ENCODE measurements around the gene ZNF358.

ZNF358 gene

DNA sequence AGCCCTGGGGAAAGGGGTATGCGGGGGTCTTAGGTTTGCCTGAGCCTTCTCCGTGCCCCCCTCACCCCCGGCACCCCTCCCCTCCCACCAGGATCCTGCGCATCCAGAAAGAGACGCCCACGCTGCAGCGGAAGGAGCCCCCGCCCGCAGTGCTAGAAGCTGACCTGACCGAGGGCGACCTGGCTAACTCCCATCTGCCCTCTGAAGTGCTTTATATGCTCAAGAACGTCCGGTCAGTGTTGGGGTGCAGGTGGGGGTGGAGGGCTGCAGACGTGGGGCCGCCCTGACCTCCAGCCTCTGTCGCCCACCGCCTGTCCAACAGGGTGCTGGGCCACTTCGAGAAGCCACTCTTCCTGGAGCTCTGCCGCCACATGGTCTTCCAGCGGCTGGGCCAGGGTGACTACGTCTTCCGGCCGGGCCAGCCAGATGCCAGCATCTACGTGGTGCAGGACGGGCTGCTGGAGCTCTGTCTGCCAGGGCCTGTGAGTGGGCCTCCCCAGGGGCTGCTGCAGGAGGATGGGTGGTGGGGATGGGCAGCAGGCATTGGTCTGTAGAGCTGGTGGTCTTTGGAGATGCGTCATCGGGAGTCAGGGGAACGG lies 24.0 kb downstream of the ZNF358 start:
- Histone ChIP-seq H3K36me3 (ENCODE audit: insufficient read depth, low read length) (peaks cover 41% of the 10 kb centered on the region), H4K20me1 (ENCODE audit: insufficient read depth, low read length) (no peaks in the 10 kb centered on the region), H3K4me3 (ENCODE audit: low read depth in 1 of 2, low read length in 2 of 2) (no peak overlapping the region), H3K4me1 (ENCODE audit: insufficient read depth, low read length) (peaks cover 12% of the 10 kb centered on the region), H3K9me3 (ENCODE audit: insufficient read depth, low read length, severe bottlenecking) (no peaks in the 10 kb centered on the region), H3K27me3 (ENCODE audit: insufficient read depth, low read length, poor library complexity) (no peaks in the 10 kb centered on the region), H3K4me2 (ENCODE audit: insufficient read depth, low read length) (no peak overlapping the region), H2AFZ (ENCODE audit: low read depth, low read length) (no peak overlapping the region), H3K27ac (ENCODE audit: low read length) (no peak overlapping the region), H3K9ac (ENCODE audit: low read depth, low read length) (no peak overlapping the region), H3K79me2 (ENCODE audit: insufficient read depth, low read length) (peaks cover 4% of the 10 kb centered on the region; the same call in 1 of the 2 replicates)
- ATAC-seq (ENCODE audit: insufficient read depth, low read depth) (no peak), DNase-seq (no peak)
- TF ChIP-seq, protein P1, sequence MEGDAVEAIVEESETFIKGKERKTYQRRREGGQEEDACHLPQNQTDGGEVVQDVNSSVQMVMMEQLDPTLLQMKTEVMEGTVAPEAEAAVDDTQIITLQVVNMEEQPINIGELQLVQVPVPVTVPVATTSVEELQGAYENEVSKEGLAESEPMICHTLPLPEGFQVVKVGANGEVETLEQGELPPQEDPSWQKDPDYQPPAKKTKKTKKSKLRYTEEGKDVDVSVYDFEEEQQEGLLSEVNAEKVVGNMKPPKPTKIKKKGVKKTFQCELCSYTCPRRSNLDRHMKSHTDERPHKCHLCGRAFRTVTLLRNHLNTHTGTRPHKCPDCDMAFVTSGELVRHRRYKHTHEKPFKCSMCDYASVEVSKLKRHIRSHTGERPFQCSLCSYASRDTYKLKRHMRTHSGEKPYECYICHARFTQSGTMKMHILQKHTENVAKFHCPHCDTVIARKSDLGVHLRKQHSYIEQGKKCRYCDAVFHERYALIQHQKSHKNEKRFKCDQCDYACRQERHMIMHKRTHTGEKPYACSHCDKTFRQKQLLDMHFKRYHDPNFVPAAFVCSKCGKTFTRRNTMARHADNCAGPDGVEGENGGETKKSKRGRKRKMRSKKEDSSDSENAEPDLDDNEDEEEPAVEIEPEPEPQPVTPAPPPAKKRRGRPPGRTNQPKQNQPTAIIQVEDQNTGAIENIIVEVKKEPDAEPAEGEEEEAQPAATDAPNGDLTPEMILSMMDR (IDR thresholded peaks at IDR 0.05; ENCODE audit: borderline replicate concordance, extremely low read depth, low read length, poor library complexity, severe bottlenecking), result no peak
- TF ChIP-seq EZH2 (IDR thresholded peaks at IDR 0.05; ENCODE audit: borderline replicate concordance, low read depth, low read length, severe bottlenecking), result no peak

DNA sequence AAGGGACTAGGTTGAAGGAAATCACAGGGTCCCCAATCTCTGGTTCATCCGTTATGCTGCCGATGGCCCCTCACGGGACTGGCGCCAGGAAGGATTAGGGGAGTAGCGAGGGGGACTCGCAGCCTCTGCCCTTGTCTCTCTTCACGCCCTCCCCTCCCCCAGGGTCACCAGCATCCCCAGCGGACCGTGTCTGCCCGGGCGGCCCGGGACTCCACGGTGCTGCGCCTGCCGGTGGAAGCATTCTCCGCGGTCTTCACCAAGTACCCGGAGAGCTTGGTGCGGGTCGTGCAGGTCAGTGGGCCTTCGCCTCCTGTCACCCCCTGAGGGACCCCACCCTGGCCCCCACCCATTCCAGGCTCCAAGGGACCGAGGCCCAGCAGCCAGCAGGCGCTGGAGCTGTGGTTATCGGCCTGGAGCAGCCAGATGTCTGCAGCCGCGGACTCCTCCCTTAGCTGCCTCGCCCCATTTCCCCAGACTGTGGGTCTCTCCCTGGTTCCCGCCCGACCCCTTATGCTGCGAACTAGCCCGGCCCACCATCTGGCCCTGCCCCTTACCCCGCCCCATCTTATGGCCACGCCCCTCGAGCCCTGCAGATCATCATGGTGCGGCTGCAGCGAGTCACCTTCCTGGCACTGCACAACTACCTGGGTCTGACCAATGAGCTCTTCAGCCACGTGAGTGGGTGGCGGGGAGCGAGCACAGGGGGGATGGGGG lies 25.0 kb downstream of the ZNF358 start:
- no peaks in the 10 kb centered on the region for H3K9me3 ChIP-seq (ENCODE audit: insufficient read depth, low read length, severe bottlenecking)
- peaks cover under 1% of the 10 kb centered on the region; the same call in 1 of the 2 replicates for H3K79me2 ChIP-seq (ENCODE audit: insufficient read depth, low read length)
- no peak overlapping the region for H3K27ac ChIP-seq (ENCODE audit: low read length)
- no peaks in the 10 kb centered on the region for H4K20me1 ChIP-seq (ENCODE audit: insufficient read depth, low read length)
- H3K9ac ChIP-seq (ENCODE audit: low read depth, low read length), result no peak overlapping the region
- H3K4me1 ChIP-seq (ENCODE audit: insufficient read depth, low read length), result peaks cover 7% of the 10 kb centered on the region
- DNase-seq, result no peak
- no peak for TF ChIP-seq EZH2 (IDR thresholded peaks at IDR 0.05; ENCODE audit: borderline replicate concordance, low read depth, low read length, severe bottlenecking)
- TF ChIP-seq, protein P1 (IDR thresholded peaks at IDR 0.05; ENCODE audit: borderline replicate concordance, extremely low read depth, low read length, poor library complexity, severe bottlenecking), result no peak
- H3K27me3 ChIP-seq (ENCODE audit: insufficient read depth, low read length, poor library complexity), result no peaks in the 10 kb centered on the region
- H3K36me3 ChIP-seq (ENCODE audit: insufficient read depth, low read length), result peaks cover 41% of the 10 kb centered on the region
- peak; percentile 39; the same call in 2 of the 3 replicates for ATAC-seq (ENCODE audit: insufficient read depth, low read depth)
- no peak overlapping the region for H2AFZ ChIP-seq (ENCODE audit: low read depth, low read length)
- no peak overlapping the region for H3K4me3 ChIP-seq (ENCODE audit: low read depth in 1 of 2, low read length in 2 of 2)
- no peak overlapping the region for H3K4me2 ChIP-seq (ENCODE audit: insufficient read depth, low read length)

DNA sequence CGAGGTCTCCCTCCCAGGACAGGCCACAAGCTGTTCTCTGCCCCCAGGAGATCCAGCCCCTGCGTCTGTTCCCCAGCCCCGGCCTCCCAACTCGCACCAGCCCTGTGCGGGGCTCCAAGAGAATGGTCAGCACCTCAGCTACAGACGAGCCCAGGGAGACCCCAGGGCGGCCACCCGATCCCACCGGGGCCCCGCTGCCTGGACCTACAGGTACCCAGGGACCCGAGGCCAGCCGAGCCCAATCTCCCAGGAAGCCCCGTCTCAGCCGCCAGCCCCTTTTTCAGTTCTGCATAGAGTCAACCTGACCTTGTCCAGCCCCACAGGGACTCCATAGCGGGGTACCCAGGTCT lies 25.5 kb downstream of the ZNF358 start:
- Histone ChIP-seq H4K20me1 (ENCODE audit: insufficient read depth, low read length) (no peaks in the 10 kb centered on the region), H3K4me3 (ENCODE audit: low read depth in 1 of 2, low read length in 2 of 2) (no peak overlapping the region), H3K27ac (ENCODE audit: low read length) (no peak overlapping the region), H3K4me1 (ENCODE audit: insufficient read depth, low read length) (peaks cover 2% of the 10 kb centered on the region), H3K27me3 (ENCODE audit: insufficient read depth, low read length, poor library complexity) (no peaks in the 10 kb centered on the region), H3K4me2 (ENCODE audit: insufficient read depth, low read length) (no peak overlapping the region), H3K79me2 (ENCODE audit: insufficient read depth, low read length) (no peaks in the 10 kb centered on the region), H3K9me3 (ENCODE audit: insufficient read depth, low read length, severe bottlenecking) (no peaks in the 10 kb centered on the region), H3K9ac (ENCODE audit: low read depth, low read length) (no peak overlapping the region), H2AFZ (ENCODE audit: low read depth, low read length) (no peak overlapping the region), H3K36me3 (ENCODE audit: insufficient read depth, low read length) (peaks cover 41% of the 10 kb centered on the region)
- TF ChIP-seq, protein P1 (IDR thresholded peaks at IDR 0.05; ENCODE audit: borderline replicate concordance, extremely low read depth, low read length, poor library complexity, severe bottlenecking), result no peak
- no peak for TF ChIP-seq EZH2 (IDR thresholded peaks at IDR 0.05; ENCODE audit: borderline replicate concordance, low read depth, low read length, severe bottlenecking)
- DNase-seq (no peak), ATAC-seq (ENCODE audit: insufficient read depth, low read depth) (no peak)
